ENCODE data around the gene UNC13C. TPM values are rescaled to one million over a fixed set of nuclear protein-coding genes. Genes with fewer than 3 reads are reported as not detected.

Gene UNC13C
- total and polyA plus RNA-seq, 10 of the 15 experiments (the other 5 are each of a cell fraction or from before 2014, with no cell fraction given) = 9.9 to 81.3 (median 25.0) TPM

- TF ChIP-seq SRF (IDR thresholded peaks at IDR 0.05; ENCODE audit: low read depth in 2 of 2, low read length in 2 of 2) = no peak
- no peak for TF ChIP-seq TBL1XR1 (IDR thresholded peaks at IDR 0.05; ENCODE audit: low read depth, low read length)
These were observed 67.9 kb downstream of the UNC13C start (continued) for GRCh38 chr15:54046093-54046492.

DNA sequence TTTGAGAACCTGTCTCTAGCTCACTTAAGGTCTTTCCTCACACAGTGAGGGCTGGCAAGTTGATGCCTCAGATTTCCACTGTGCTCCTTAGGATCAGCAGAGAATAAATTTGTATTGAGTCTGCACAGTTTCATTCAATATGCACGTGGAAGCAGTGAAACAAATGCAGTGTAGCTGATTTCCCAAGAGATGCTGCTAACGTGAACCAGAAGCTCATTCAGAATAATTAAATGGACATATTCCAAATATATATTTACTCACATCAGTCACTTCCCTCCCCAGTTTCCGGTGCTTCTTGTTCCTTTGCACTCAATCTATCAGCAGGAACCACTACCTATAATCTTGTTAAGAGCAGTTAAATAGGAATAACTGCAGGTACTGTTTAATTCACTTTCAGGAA lies 86.1 kb downstream of the UNC13C start:
- Histone ChIP-seq H3K4me3 (no peak overlapping the region), H3K36me3 (ENCODE audit: control insufficient read depth in 2 of 2, insufficient read depth in 2 of 2, low read length in 1 of 2) (no peaks in the 10 kb centered on the region), H2AFZ (ENCODE audit: control insufficient read depth, low read depth, low read length) (no peak overlapping the region), H4K20me1 (ENCODE audit: control insufficient read depth, insufficient read depth) (no peaks in the 10 kb centered on the region), H3K79me2 (ENCODE audit: control insufficient read depth, insufficient read depth, low read length) (no peaks in the 10 kb centered on the region), H3K27me3 (replicated peaks in 1 of 2; ENCODE audit: control insufficient read depth in 2 of 2, insufficient read depth in 2 of 2, low read length in 1 of 2) (no peaks in the 10 kb centered on the region), H3K27ac (ENCODE audit: control insufficient read depth, insufficient read depth) (no peak overlapping the region), H3K4me1 (ENCODE audit: control insufficient read depth, insufficient read depth, low read length) (no peaks in the 10 kb centered on the region), H3K9ac (ENCODE audit: control insufficient read depth, insufficient read depth, low read length) (no peak overlapping the region), H3K9me3 (replicated peaks; ENCODE audit: control insufficient read depth, insufficient read depth, low read length) (no peaks in the 10 kb centered on the region), H3K4me2 (ENCODE audit: control insufficient read depth, insufficient read depth) (no peak overlapping the region)
- ChIA-PET SMC1A (ENCODE audit: uncharacterized antibody, unreplicated experiment) (interaction anchor here (0.8 to 4.7 kb wide), 7 partner anchors 11 to 104 kb away, joined by 3 to 15 read pairs (median 4); no protein-coding TSS in a partner anchor), POLR2A (interaction anchor here (1.6 kb wide), 1 partner anchor 11 kb away, joined by 6 read pairs; no protein-coding TSS in a partner anchor), CTCF (interaction anchor here (1.2 to 2.1 kb wide), 5 partner anchors 11 to 1104 kb away, joined by 3 to 10 read pairs (median 4); no protein-coding TSS in a partner anchor), RAD21 (ENCODE audit: unreplicated experiment) (interaction anchor here (0.9 kb wide), 1 partner anchor 19 kb away, joined by 3 read pairs; no protein-coding TSS in a partner anchor)
- intact Hi-C loops (cut with micrococcal nuclease; ENCODE audit: unreplicated experiment) = no loop called here
- in situ Hi-C loops (cut with MboI) = no loop called here
- TF ChIP-seq RFX5 (IDR thresholded peaks at IDR 0.05; ENCODE audit: low read depth, low read length) (no peak), MEF2B (IDR thresholded peaks at IDR 0.05; ENCODE audit: partially characterized antibody, poor library complexity, severe bottlenecking) (no peak), NR2F1 (conservative IDR thresholded peaks at IDR 0.05) (no peak), MXI1 (IDR thresholded peaks at IDR 0.05; ENCODE audit: low read depth, low read length) (no peak)
- BruUV-seq (replicated peaks) = no TSS peak
- WGBS (ENCODE audit: insufficient coverage, insufficient replicate concordance, low lambda C conversion rate, missing lambda C conversion rate) = 0% methylated on average over 3 of the region's 3 CpGs
- DNase-seq (ENCODE audit: low read depth, low spot score) = no peak
- FAIRE-seq = no peak
- ATAC-seq = no peak

Data from GM12878 (cell line).